ENCODE measurements around the gene COG5. TPM values are rescaled to one million over a fixed set of nuclear protein-coding genes. Genes with fewer than 3 reads are reported as not detected.
A peak's percentile ranks its signal among the peaks of the same experiment; 100 is the strongest.

Gene COG5
- total RNA-seq, 1 experiment from 2014 or later, result 25.2 TPM

DNA sequence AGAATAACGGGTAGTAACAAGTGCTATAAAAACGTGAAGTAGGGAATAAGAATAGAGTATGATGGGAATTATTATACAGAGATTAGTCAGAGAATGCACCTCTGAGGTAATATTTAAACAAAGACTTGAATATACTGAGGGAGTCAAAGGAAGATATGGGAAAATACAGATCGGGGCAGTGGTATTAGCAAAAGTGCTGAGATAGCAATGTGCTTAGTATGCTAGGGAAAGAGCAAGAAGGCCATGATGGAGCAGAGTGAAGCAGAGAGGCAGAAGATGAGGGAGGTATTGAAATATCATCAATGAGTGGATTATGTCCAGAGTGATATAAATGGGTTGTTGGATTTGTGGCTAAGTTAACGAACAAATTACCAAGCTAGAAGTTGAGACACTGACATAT lies 190.4 kb downstream of the COG5 start:
- Histone ChIP-seq H3K27ac (no peak overlapping the region), H3K36me3 (no peaks in the 10 kb centered on the region)

DNA sequence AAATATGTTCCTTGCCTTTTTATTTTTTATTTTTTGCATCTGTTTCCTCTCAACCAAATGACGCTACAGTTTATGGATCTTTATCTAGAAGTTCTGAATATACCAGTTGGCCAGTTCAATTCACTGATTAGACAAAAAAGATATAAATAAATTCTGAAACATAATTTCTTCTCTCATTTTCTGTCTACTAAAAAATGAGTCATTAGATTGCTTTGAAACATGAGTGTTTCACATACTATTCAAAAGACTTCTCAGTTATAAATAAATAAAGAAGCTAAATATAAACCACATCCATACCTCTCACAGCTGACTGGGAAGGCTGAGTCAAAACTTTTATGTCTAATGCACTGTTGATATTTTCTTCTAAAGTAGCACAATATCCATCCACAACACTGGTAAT lies 191.4 kb downstream of the COG5 start:
- Histone ChIP-seq H3K4me1 (replicated peaks) (peaks cover 19% of the 10 kb centered on the region), H3K4me3 (no peak overlapping the region), H3K27ac (peak overlapping the region; percentile 57), H3K36me3 (no peaks in the 10 kb centered on the region), H3K27me3 (replicated peaks) (no peaks in the 10 kb centered on the region), H3K9me3 (replicated peaks) (no peaks in the 10 kb centered on the region)
- peak in 1 of 2 experiments; percentile 71 for DNase-seq (ENCODE audit: low read depth in 1 of 2, low spot score in 2 of 2)

More for the DNA sequence above, 190.4 kb downstream of the COG5 start:
- Histone ChIP-seq H3K4me1 (replicated peaks) (peaks cover 19% of the 10 kb centered on the region), H3K27me3 (replicated peaks) (no peaks in the 10 kb centered on the region), H3K4me3 (no peak overlapping the region), H3K9me3 (replicated peaks) (no peaks in the 10 kb centered on the region)
- DNase-seq (ENCODE audit: low read depth in 1 of 2, low spot score in 2 of 2), result no peak

DNA sequence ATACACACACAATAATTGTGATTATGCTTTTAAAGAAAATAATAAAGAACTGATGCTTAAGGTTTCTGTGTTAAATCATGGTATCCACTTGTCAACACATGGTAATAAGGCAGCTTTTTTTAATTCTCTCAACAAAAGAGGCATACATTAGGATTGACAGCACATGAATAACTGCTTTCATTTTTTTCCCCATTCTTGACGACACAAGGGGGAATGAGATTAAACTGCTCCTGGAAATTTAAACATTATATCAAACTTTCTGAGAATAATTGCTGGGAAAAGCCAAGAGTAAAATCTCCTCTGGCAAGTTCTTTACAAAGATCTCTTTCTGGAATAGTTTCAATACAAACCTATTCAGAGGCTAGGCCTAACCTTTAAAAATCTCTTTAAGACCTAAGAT lies 192.9 kb downstream of the COG5 start:
- H3K27ac ChIP-seq, result no peak overlapping the region
- DNase-seq (ENCODE audit: low read depth in 1 of 2, low spot score in 2 of 2), result no peak
- H3K4me1 ChIP-seq (replicated peaks), result peaks cover 20% of the 10 kb centered on the region
- H3K9me3 ChIP-seq (replicated peaks), result no peaks in the 10 kb centered on the region
- no peaks in the 10 kb centered on the region for H3K36me3 ChIP-seq
- no peaks in the 10 kb centered on the region for H3K27me3 ChIP-seq (replicated peaks)
- no peak overlapping the region for H3K4me3 ChIP-seq

GRCh38 chr7:107364787-107365186 lies 198.9 kb downstream of the COG5 start:
- no peak overlapping the region for H3K27ac ChIP-seq
- H3K4me3 ChIP-seq, result no peak overlapping the region
- no peak for DNase-seq (ENCODE audit: low read depth in 1 of 2, low spot score in 2 of 2)
- no peaks in the 10 kb centered on the region for H3K27me3 ChIP-seq (replicated peaks)
- peaks cover 4% of the 10 kb centered on the region; the same call in 1 of the 2 replicates for H3K4me1 ChIP-seq (replicated peaks)
- 0 out of 2 replicates have a peak, but pooled peaks cover 8% of the 10 kb centered on the region for H3K36me3 ChIP-seq
- no peaks in the 10 kb centered on the region for H3K9me3 ChIP-seq (replicated peaks)

- no peak overlapping the region for H3K27ac ChIP-seq
- 0 out of 2 replicates have a peak, but pooled peaks cover 8% of the 10 kb centered on the region for H3K36me3 ChIP-seq
- H3K4me1 ChIP-seq (replicated peaks), result peaks cover 13% of the 10 kb centered on the region
- no peak overlapping the region for H3K4me3 ChIP-seq
- no peaks in the 10 kb centered on the region for H3K9me3 ChIP-seq (replicated peaks)
- no peaks in the 10 kb centered on the region for H3K27me3 ChIP-seq (replicated peaks)
- DNase-seq (ENCODE audit: low read depth in 1 of 2, low spot score in 2 of 2), result no peak
These were observed 204.0 kb downstream of the COG5 start for GRCh38 chr7:107359520-107360316.

DNA sequence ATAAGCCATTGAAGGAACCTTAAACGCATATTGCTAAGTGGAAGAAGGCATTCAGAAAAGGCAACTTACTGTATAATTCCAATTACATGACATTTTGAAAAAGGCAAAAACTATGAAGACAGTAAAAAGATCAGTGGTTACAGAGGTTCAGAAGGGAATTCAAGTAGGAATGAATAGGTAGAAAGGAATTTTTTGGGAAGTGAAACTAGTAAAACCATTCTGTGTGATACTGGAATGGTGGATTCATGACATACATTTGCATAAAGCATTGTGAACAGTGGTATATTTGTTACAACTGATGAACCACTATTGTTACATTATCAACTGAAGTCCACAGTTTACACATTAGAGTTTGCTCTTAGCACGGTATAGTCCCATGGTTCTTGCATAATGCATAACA lies 208.1 kb downstream of the COG5 start:
- H3K4me3 ChIP-seq, result no peak overlapping the region
- H3K27me3 ChIP-seq (replicated peaks), result no peaks in the 10 kb centered on the region
- peak overlapping the region; percentile 71 for H3K27ac ChIP-seq
- DNase-seq (ENCODE audit: low read depth in 1 of 2, low spot score in 2 of 2), result peak in 1 of 2 experiments; percentile 58
- H3K9me3 ChIP-seq (replicated peaks), result no peaks in the 10 kb centered on the region
- H3K4me1 ChIP-seq (replicated peaks), result peaks cover 20% of the 10 kb centered on the region
- 0 out of 2 replicates have a peak, but pooled peaks cover 8% of the 10 kb centered on the region for H3K36me3 ChIP-seq

DNA sequence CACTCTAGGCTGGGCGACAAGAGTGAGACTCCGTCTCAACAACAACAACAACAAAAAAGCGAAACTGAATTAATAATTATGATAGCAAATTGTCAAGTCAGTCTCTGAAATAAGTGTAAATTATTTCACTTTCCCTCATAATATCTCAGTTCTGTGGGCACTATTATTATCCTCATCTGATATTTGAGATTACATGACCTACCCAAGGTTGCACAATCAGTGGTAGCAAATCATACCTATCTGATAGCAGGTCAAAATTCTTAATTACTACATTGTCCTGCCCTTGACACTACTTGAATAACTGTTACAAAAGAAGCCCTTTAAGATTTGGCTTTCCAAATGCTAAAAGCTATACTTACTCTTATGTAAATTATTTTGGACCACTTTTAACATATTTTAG lies 209.1 kb downstream of the COG5 start:
- Histone ChIP-seq H3K27me3 (replicated peaks) (no peaks in the 10 kb centered on the region), H3K27ac (peak overlapping the region; percentile 71), H3K9me3 (replicated peaks) (no peaks in the 10 kb centered on the region), H3K36me3 (no peaks in the 10 kb centered on the region), H3K4me3 (no peak overlapping the region), H3K4me1 (replicated peaks) (peaks cover 20% of the 10 kb centered on the region)
- no peak for DNase-seq (ENCODE audit: low read depth in 1 of 2, low spot score in 2 of 2)

- Histone ChIP-seq H3K27me3 (replicated peaks) (no peaks in the 10 kb centered on the region), H3K36me3 (no peaks in the 10 kb centered on the region), H3K27ac (no peak overlapping the region), H3K9me3 (replicated peaks) (no peaks in the 10 kb centered on the region), H3K4me1 (replicated peaks) (peaks cover 20% of the 10 kb centered on the region), H3K4me3 (no peak overlapping the region)
- DNase-seq (ENCODE audit: low read depth in 1 of 2, low spot score in 2 of 2), result no peak
These were observed 210.0 kb downstream of the COG5 start for GRCh38 chr7:107353701-107354100.

DNA sequence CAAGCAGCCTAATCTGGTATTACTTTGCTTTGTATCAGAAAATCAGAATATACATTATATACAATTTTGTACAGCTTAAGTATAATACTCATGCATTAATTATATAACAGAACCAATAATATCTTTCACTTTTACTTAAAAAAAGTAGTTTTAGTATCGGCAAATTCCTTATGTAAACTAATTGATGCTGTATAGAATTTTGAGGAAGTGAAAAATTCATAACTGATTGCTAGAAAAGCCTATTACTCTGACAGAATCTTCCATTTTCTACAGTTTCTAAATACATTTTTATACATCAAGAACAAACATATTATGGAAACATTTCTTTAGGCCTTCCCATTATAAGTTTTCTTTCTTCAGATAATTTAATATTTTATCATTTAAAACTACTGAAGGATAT lies 217.8 kb downstream of the COG5 start:
- no peaks in the 10 kb centered on the region for H3K4me1 ChIP-seq (replicated peaks)
- H3K9me3 ChIP-seq (replicated peaks), result no peaks in the 10 kb centered on the region
- no peak overlapping the region for H3K4me3 ChIP-seq
- no peaks in the 10 kb centered on the region for H3K36me3 ChIP-seq
- no peak overlapping the region for H3K27ac ChIP-seq
- no peaks in the 10 kb centered on the region for H3K27me3 ChIP-seq (replicated peaks)
- DNase-seq (ENCODE audit: low read depth in 1 of 2, low spot score in 2 of 2), result no peak

DNA sequence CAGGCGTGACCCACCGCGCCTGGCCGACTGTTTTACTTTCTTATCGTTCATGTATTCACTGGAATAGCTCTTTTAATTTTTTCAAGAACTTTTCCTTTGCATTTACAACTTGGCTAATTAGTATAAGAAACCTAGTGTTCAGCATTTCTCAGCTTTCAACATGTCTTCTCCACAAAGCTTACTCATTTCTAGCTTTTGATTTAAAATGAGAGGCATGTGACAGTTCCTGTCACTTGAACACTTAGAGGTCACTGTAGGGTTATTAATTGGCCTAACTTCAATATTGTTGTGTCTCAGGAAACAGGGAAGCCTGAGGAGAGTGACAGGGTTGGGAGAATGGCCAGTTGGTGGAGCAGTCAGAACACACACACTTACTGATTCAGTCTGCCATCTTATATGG lies 218.9 kb downstream of the COG5 start:
- Histone ChIP-seq H3K27ac (no peak overlapping the region), H3K4me3 (no peak overlapping the region), H3K36me3 (no peaks in the 10 kb centered on the region), H3K4me1 (replicated peaks) (no peaks in the 10 kb centered on the region), H3K27me3 (replicated peaks) (no peaks in the 10 kb centered on the region), H3K9me3 (replicated peaks) (no peaks in the 10 kb centered on the region)
- no peak for DNase-seq (ENCODE audit: low read depth in 1 of 2, low spot score in 2 of 2)

DNA sequence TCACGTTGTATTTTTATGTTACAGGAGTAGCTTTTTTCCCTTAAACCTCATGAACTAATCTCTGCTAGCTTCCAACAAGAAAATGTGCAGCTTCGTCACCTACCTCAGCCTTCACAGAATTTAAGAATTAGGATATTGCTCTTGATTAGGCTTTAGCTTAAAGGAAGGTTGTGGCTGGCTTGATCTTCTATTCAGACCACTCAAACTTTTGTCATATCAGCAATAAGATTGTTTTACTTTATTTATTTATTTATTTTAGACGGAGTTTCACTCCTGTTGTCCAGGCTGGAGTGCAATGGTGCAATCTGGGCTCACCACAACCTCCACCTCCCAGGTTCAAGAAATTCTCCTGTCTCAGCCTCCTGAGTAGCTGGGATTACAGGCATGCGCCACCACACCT lies 219.4 kb downstream of the COG5 start:
- Histone ChIP-seq H3K4me1 (replicated peaks) (no peaks in the 10 kb centered on the region), H3K36me3 (no peaks in the 10 kb centered on the region), H3K27ac (no peak overlapping the region), H3K9me3 (replicated peaks) (no peaks in the 10 kb centered on the region), H3K27me3 (replicated peaks) (no peaks in the 10 kb centered on the region), H3K4me3 (no peak overlapping the region)
- DNase-seq (ENCODE audit: low read depth in 1 of 2, low spot score in 2 of 2), result no peak

GRCh38 chr7:107338080-107338479 lies 225.6 kb downstream of the COG5 start:
- no peak for DNase-seq (ENCODE audit: low read depth in 1 of 2, low spot score in 2 of 2)
- H3K4me1 ChIP-seq (replicated peaks), result no peaks in the 10 kb centered on the region
- H3K27me3 ChIP-seq (replicated peaks), result no peaks in the 10 kb centered on the region
- no peaks in the 10 kb centered on the region; the same call in 1 of the 2 replicates for H3K9me3 ChIP-seq (replicated peaks)
- H3K4me3 ChIP-seq, result no peak overlapping the region
- H3K27ac ChIP-seq, result no peak overlapping the region
- H3K36me3 ChIP-seq, result no peaks in the 10 kb centered on the region

GRCh38 chr7:107332488-107333269 lies 231.0 kb downstream of the COG5 start:
- peaks cover 8% of the 10 kb centered on the region for H3K4me1 ChIP-seq (replicated peaks)
- H3K27ac ChIP-seq, result no peak overlapping the region
- no peak overlapping the region for H3K4me3 ChIP-seq
- H3K9me3 ChIP-seq (replicated peaks), result no peaks in the 10 kb centered on the region
- no peaks in the 10 kb centered on the region for H3K36me3 ChIP-seq
- no peak for DNase-seq (ENCODE audit: low read depth in 1 of 2, low spot score in 2 of 2)
- H3K27me3 ChIP-seq (replicated peaks), result no peaks in the 10 kb centered on the region

DNA sequence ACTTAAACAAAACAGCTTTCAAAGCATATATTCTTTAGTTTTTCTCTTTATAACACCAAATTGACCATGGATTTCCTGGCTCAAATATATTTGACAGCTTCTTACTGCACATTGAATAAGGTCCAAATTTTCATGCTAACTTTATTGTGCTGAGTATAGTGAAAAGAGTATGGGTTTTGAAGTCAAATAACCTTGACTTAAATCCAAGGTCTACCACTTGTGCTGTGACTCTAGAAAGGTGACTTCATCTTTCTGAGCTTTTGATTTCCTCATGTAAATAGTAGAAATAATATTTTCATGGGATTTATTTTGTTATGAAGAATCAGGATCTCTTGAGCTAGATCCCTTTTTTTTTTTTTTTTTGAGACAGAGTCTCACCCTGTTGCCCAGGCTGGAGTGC lies 233.2 kb downstream of the COG5 start:
- Histone ChIP-seq H3K9me3 (replicated peaks) (no peaks in the 10 kb centered on the region), H3K4me1 (replicated peaks) (peaks cover 11% of the 10 kb centered on the region), H3K36me3 (no peaks in the 10 kb centered on the region), H3K4me3 (no peak overlapping the region), H3K27me3 (replicated peaks) (no peaks in the 10 kb centered on the region), H3K27ac (no peak overlapping the region)
- no peak for DNase-seq (ENCODE audit: low read depth in 1 of 2, low spot score in 2 of 2)

Data from SJSA1 (cell line).